Measurements from ENCODE around the gene ATP6V0E2. TPM values are rescaled to one million over a fixed set of nuclear protein-coding genes. Genes with fewer than 3 reads are reported as not detected.
"Not testable (repeated sequence)": the region's sequence is repeated elsewhere in the genome, so short reads cannot be mapped to it uniquely, and the experiment has no call there.

The ATP6V0E2 gene
- total RNA-seq, 2 experiments from 2014 or later = 69.0 to 76.1 TPM

GRCh38 chr7:149890715-149891114, 16.9 kb downstream of the ATP6V0E2 start:
- H3K36me3 Mint-ChIP-seq (ENCODE audit: low read depth); H3K27ac Mint-ChIP-seq; H3K4me1 Mint-ChIP-seq; H3K27me3 Mint-ChIP-seq; POLR2A ChIA-PET; H3K4me3 Mint-ChIP-seq; DNase-seq; H3K9me3 Mint-ChIP-seq; CTCF ChIA-PET: not testable (repeated sequence)

DNA sequence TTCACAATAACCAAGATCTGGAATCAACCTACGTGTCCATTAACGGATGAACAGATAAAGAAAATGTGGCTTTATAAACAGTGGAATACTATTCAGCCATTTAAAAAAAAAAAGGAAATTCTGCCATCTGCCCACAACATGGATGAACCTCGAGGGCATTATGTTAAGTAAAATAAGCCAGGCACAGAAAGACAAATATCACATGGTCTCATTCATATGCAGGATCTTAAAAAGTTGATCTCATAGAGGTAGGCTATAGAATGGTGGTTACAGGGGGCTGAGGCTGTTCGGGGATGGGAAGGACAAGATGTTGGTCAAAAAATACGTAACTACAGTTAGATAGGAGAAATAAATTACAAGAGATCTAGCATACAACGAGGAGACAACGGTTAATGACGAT, 21.2 kb downstream of the ATP6V0E2 start:
- DNase-seq; POLR2A ChIA-PET; H3K9me3 Mint-ChIP-seq; H3K36me3 Mint-ChIP-seq (ENCODE audit: low read depth); H3K27ac Mint-ChIP-seq; CTCF ChIA-PET; H3K27me3 Mint-ChIP-seq; H3K4me1 Mint-ChIP-seq; H3K4me3 Mint-ChIP-seq: not testable (repeated sequence)

- H3K27me3 Mint-ChIP-seq; H3K36me3 Mint-ChIP-seq (ENCODE audit: low read depth); H3K27ac Mint-ChIP-seq; DNase-seq; H3K4me1 Mint-ChIP-seq; H3K4me3 Mint-ChIP-seq; POLR2A ChIA-PET; CTCF ChIA-PET; H3K9me3 Mint-ChIP-seq: not testable (repeated sequence)
Measured at GRCh38 chr7:149907776-149908376, 34.1 kb downstream of the ATP6V0E2 start.

DNA sequence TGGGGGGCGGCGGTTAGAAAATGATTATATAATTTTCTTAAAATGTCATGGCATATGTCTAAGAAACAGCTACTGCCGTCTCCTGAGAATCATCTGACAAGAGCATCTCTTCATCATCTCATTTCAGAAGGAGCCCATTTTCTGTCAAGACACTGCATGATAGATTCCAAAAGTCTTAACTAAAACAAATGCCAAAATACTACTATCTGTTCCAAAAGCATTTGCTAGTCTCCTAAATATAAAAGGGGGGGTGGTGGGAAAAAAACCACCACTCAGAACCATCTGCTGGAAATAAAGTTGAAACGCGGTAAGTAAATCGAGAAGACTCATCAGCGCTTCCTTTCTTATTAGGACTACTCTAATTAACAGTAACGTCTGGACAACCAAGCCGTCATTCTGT, 36.5 kb downstream of the ATP6V0E2 start:
- H3K36me3 Mint-ChIP-seq (ENCODE audit: low read depth); H3K4me3 Mint-ChIP-seq; POLR2A ChIA-PET; H3K9me3 Mint-ChIP-seq; H3K27ac Mint-ChIP-seq; CTCF ChIA-PET; H3K4me1 Mint-ChIP-seq; DNase-seq; H3K27me3 Mint-ChIP-seq: not testable (repeated sequence)

GRCh38 chr7:149912126-149912525, 38.4 kb downstream of the ATP6V0E2 start:
- H3K27me3 Mint-ChIP-seq; H3K27ac Mint-ChIP-seq; CTCF ChIA-PET; H3K4me1 Mint-ChIP-seq; DNase-seq; POLR2A ChIA-PET; H3K9me3 Mint-ChIP-seq; H3K36me3 Mint-ChIP-seq (ENCODE audit: low read depth); H3K4me3 Mint-ChIP-seq: not testable (repeated sequence)

DNA sequence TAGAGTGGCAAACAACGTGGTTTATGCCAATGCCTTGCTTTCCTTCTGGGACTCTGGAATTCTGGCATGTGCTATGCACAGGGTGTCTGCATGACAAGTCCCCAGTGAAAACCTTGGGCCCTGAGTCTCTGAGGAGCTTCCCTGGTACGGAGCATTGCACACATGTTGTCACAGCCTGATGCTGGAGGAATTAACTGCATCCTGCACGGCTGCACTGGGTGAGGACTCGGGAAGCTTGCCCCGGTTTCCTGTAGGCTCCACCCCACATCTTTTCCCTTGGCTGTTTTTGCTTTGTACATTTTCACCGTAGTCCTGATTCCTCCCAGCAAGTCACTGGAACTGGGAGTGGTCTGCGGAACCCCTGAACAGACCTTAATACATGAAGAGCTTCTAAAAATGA, 52.6 kb downstream of the ATP6V0E2 start:
- H3K4me3 Mint-ChIP-seq; H3K36me3 Mint-ChIP-seq (ENCODE audit: low read depth); H3K27ac Mint-ChIP-seq; H3K27me3 Mint-ChIP-seq; CTCF ChIA-PET; POLR2A ChIA-PET; H3K9me3 Mint-ChIP-seq; DNase-seq; H3K4me1 Mint-ChIP-seq: not testable (repeated sequence)

Other genes starting within 250 kb of the ATP6V0E2 start
- under 1 TPM; 0.15 to 0.32 TPM for gene ZNF467, start 100.4 kb upstream of the ATP6V0E2 start, total RNA-seq
- gene ZNF862, start 35.6 kb upstream of the ATP6V0E2 start, total RNA-seq = 10 to 100 TPM; 31.3 to 35.8 TPM

Measured in activated CD4-positive, alpha-beta T cell treated with anti-CD3 and anti-CD28 coated beads, Interleukin-2, amount 10 ng/mL, durations not matched to agents 7 days and 5 days (primary cell).